ENCODE results near the gene DCP1B.

Gene DCP1B

GRCh38 chr12:2004113-2004929, at the start of gene DCP1B:
DCP1B (minus strand) TSS chr12:2004457; CDS start chr12:2004431, 26 bp downstream.
- peak; percentile 88 to 89 for DNase-seq (ENCODE audit: low read depth in 2 of 2)

- DNase-seq (ENCODE audit: low read depth in 2 of 2), result no peak
These were observed 49.4 kb upstream of the DCP1B start for GRCh38 chr12:2053691-2054090.

- peak in 1 of 2 donors; percentile 38 for DNase-seq (ENCODE audit: low read depth in 2 of 2)
These were observed 48.8 kb upstream of the DCP1B start, which contains the start of gene CACNA1C for GRCh38 chr12:2052826-2053678. CACNA1C (plus strand) TSS chr12:2052987; CDS start chr12:2053563, 576 bp downstream.

DNA sequence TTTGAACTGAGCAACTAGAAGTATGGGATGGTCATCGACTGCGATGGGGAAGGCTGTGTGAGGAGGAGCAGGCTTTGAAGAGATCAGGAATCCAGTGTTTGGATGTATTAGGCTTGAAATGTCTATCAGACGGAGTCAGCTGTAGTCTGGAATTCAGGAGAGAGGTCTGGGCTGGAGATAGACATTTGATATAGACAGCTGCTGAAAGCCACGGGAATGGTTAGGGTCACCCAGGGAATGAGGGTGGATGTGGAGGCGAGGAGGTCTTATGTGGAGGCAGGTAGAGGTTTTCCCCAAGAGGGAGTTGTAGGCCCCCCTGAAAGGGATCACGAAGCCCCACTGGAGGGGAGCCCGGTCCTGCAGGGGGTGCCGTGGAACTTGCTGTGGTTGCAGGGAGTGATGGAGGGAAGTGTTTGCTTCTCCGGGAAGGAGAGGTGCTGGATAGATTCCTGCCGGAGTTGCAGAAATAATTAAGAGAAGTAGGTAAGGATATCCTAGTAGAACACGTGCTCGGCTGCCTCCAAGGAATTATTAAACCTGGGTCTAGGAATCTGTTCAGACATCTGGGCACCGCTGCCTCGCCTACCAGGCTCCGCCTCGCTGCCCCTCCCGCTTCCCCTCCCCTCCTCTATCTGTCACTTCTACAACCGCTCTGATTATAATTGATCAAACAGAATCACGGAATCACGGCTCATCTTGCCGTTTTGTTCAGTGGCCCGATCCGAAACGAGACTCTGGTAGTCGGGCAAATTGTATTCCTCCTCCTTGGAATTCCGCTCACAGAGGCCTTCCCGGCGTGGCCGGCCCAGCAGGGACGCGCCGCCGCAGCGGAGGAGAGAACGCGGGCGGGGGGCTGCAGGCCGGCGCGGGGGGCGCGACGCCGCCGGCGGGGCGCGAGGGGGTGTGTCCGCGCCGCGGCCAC, 47.7 kb upstream of the DCP1B start:
- DNase-seq (ENCODE audit: low read depth in 2 of 2), result no peak

- no peak for DNase-seq (ENCODE audit: low read depth in 2 of 2)
These were observed 45.6 kb upstream of the DCP1B start for GRCh38 chr12:2049604-2050540.

- DNase-seq (ENCODE audit: low read depth in 2 of 2), result no peak
These were observed 43.5 kb upstream of the DCP1B start for GRCh38 chr12:2047752-2048151.

DNA sequence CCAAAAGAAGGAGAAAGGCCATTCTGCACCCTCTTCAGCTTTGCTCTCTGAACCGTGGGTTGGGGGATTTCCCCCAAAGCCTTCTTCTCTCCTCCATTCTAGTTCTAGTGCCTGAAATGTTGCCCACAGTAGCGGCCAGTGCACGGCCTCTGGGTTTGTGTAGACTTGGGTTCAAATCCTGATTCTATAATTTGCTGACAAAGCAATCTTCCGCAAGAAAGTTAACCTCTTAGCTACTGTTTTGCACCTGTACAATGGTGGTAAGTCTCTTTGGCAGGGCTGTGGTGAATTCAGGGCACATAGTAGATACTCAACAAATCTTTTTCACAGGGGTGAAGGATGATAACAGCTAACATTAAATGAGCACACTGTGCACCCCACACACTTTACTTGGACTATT, 42.7 kb upstream of the DCP1B start:
- no peak for DNase-seq (ENCODE audit: low read depth in 2 of 2)

DNA sequence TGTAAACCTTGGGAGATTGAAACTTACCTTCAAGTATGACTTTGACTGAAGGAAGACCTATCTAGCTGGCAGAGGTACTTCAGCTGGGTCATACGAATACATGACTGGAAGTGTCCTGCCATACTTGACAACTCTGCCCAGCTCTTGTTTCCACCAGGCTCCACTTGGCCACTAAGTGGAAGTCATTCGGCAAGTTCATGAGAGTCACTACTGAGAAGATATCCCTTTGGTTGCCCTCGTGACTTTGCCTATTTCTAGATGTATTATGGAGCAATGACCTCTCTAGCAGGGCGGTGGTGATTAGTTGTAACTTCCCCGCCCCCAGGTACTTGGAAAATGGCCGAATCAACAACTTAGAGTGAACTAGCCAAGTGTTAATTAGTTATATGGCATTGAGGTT, 39.9 kb upstream of the DCP1B start:
- DNase-seq (ENCODE audit: low read depth in 2 of 2), result no peak

DNA sequence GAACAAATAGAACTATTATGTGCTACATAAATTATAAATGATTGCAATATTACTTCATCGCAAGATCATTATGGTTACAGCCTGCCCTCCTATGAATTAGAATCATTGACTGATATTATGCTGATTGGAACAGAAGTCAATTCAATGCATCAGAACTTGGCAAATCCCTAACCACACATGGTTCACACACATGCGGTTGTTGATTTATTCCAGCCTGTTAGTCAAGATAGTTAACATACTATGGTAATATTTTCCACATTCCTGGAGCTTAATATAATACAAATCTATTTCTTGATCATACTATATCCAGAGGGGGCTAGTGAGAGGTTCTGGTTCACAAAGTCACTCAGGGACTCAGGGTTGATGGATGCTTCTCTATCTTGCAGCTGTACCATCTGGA, 38.8 kb upstream of the DCP1B start:
- no peak for DNase-seq (ENCODE audit: low read depth in 2 of 2)

GRCh38 chr12:2039034-2039433, 34.8 kb upstream of the DCP1B start:
- no peak for DNase-seq (ENCODE audit: low read depth in 2 of 2)

DNA sequence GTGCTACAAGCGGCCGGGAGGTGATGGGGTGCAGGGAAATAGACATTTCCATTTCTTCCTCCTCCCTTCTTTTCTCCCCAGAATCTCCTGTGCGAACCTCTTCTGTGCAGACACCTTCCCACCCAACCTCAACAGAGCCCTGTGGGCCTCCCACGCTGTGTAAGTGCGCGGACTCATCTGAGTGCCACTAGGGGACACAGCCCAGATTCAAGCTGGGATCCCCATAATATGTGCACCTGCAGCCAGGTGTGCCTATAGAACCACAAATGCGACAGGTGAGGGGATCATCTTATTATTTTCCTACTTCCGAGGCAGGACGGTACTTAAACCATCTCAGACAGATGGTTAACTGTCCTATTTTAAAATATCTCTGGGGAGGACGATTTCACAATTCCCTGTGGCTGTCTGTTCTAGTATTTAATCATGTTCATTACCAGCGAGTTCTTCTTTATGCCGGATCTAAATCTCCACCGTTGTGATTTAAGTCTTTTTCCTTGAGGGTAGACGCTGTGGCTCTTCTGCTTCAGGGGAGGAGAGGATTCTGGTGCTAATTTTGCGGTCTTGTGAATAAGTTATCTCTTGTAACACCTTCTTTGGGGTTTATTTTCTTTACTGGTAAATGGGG, 31.3 kb upstream of the DCP1B start:
- DNase-seq (ENCODE audit: low read depth in 2 of 2), result no peak

GRCh38 chr12:2034633-2035430, 30.6 kb upstream of the DCP1B start:
- DNase-seq (ENCODE audit: low read depth in 2 of 2), result peak; percentile 84 to 91

GRCh38 chr12:2032506-2032905, 28.2 kb upstream of the DCP1B start:
- DNase-seq (ENCODE audit: low read depth in 2 of 2), result no peak

- DNase-seq (ENCODE audit: low read depth in 2 of 2), result no peak
These were observed 25.6 kb upstream of the DCP1B start for GRCh38 chr12:2029851-2030250.

- DNase-seq (ENCODE audit: low read depth in 2 of 2), result no peak
These were observed 23.1 kb upstream of the DCP1B start for GRCh38 chr12:2027351-2027750.

DNA sequence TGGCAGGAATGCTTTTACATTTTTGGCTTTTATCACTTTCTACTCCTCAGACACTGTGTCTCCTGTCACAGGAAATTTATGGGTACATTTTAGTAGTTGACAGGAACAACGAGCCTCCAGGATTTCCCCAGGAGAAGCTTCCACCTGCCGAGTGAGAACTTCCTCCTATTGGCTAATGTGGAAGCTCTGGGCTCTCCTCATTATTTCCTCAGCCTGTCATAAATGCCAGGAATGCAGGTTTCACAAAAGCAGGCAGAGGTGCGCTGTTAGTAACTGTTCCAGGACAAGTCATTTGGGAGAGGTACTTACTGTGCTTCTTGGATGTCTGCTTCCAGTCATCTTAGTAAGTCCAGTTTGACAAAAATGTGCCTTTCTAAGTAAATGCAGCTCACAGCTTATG, 19.1 kb upstream of the DCP1B start:
- no peak for DNase-seq (ENCODE audit: low read depth in 2 of 2)

- no peak for DNase-seq (ENCODE audit: low read depth in 2 of 2)
These were observed 16.3 kb upstream of the DCP1B start for GRCh38 chr12:2020511-2020910.

- DNase-seq (ENCODE audit: low read depth in 2 of 2), result no peak
These were observed 14.9 kb upstream of the DCP1B start for GRCh38 chr12:2019126-2019525.

DNA sequence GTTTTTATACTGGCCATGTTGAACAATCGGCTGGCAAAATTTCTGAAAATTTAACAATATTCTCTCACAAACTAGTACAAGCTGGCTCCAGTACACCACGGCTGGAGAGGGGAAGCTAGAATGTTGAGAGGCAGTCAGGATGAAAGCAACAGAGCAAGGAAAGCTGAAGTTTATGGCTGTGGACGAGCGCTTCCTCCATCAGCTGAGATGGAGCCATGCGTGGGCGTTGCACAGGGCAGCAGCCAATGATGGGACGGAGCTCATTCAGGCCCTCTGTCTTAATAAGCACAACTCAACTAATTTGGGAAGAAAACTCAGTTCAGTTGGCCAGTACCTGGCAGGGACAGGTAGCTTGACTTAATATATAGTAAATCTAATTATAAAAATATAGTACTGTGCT, 14.1 kb upstream of the DCP1B start:
- DNase-seq (ENCODE audit: low read depth in 2 of 2), result no peak

Measured in stimulated activated CD4-positive, alpha-beta T cell treated with anti-CD3 and anti-CD28 coated beads, Interleukin-1b, Interleukin-23, amount 100 ng/mL, for 4 hours (primary cell).